ENCODE measurements around the gene PHYHD1.

GRCh38 chr9:128943832-128944620 is 23.2 kb downstream of the PHYHD1 start:
- TF ChIP-seq CTCF (IDR thresholded peaks at IDR 0.05) (no peak), ZFX (IDR thresholded peaks at IDR 0.05; ENCODE audit: borderline replicate concordance) (no peak)

All from 22Rv1 (cell line).